Measurements from ENCODE around the gene FYN.

GRCh38 chr6:111888928-111889695 is 15.9 kb upstream of the FYN start:
- TF ChIP-seq POLR2AphosphoS5 (IDR thresholded peaks at IDR 0.05; ENCODE audit: low read depth, low read length) (no peak), TAF1 (IDR thresholded peaks at IDR 0.05; ENCODE audit: borderline replicate concordance, low read depth, low read length) (no peak)
